ENCODE results near the gene ULBP1.
"Not testable (repeated sequence)": the region's sequence is repeated elsewhere in the genome, so short reads cannot be mapped to it uniquely, and the experiment has no call there.

Gene ULBP1

GRCh38 chr6:149934249-149935156, 29.2 kb upstream of the ULBP1 start:
- FAIRE-seq, result peak; percentile 93

GRCh38 chr6:149935246-149935645, 28.5 kb upstream of the ULBP1 start:
- no peak for FAIRE-seq

- no peak for FAIRE-seq
Observed at GRCh38 chr6:149935668-149936067, 28.1 kb upstream of the ULBP1 start.

- no peak for FAIRE-seq
Observed at GRCh38 chr6:149936743-149937142, 27.0 kb upstream of the ULBP1 start.

- not testable (repeated sequence) for FAIRE-seq
Observed at GRCh38 chr6:149938013-149938570, 25.7 kb upstream of the ULBP1 start.

GRCh38 chr6:149938571-149939355, 25.0 kb upstream of the ULBP1 start:
- no peak for FAIRE-seq

GRCh38 chr6:149939356-149939648, 24.4 kb upstream of the ULBP1 start:
- no peak for FAIRE-seq

GRCh38 chr6:149939909-149940671, 23.7 kb upstream of the ULBP1 start:
- no peak for FAIRE-seq

- no peak for FAIRE-seq
Observed at GRCh38 chr6:149940672-149940982, 23.1 kb upstream of the ULBP1 start.

- FAIRE-seq, result no peak
Observed at GRCh38 chr6:149941583-149942460, 21.9 kb upstream of the ULBP1 start, which contains the start of gene ULBP2. TSS of gene ULBP2 (plus strand) at chr6:149942014. CDS start at chr6:149942073, 59 bp downstream.

- no peak for FAIRE-seq
Observed at GRCh38 chr6:149942461-149942829, 21.3 kb upstream of the ULBP1 start.

- not testable (repeated sequence) for FAIRE-seq
Observed at GRCh38 chr6:149943321-149943720, 20.4 kb upstream of the ULBP1 start.

GRCh38 chr6:149945276-149945675, 18.5 kb upstream of the ULBP1 start:
- not testable (repeated sequence) for FAIRE-seq

- not testable (repeated sequence) for FAIRE-seq
Observed at GRCh38 chr6:149946631-149947030, 17.1 kb upstream of the ULBP1 start.

- FAIRE-seq, result not testable (repeated sequence)
Observed at GRCh38 chr6:149947533-149947932, 16.2 kb upstream of the ULBP1 start.

- no peak for FAIRE-seq
Observed at GRCh38 chr6:149948011-149948410, 15.7 kb upstream of the ULBP1 start.

GRCh38 chr6:149948616-149949015, 15.1 kb upstream of the ULBP1 start:
- FAIRE-seq, result no peak

- FAIRE-seq, result no peak
Observed at GRCh38 chr6:149950423-149950822, 13.3 kb upstream of the ULBP1 start.

GRCh38 chr6:149951096-149951495, 12.6 kb upstream of the ULBP1 start:
- FAIRE-seq, result no peak

- no peak for FAIRE-seq
Observed at GRCh38 chr6:149951626-149952025, 12.1 kb upstream of the ULBP1 start.

GRCh38 chr6:149953390-149953789, 10.4 kb upstream of the ULBP1 start:
- FAIRE-seq, result not testable (repeated sequence)

GRCh38 chr6:149953934-149954327, 9.8 kb upstream of the ULBP1 start:
- not testable (repeated sequence) for FAIRE-seq

All from A204.1 (cell line).